Activated CD8-positive, alpha-beta T cell treated with anti-CD3 and anti-CD28 coated beads for 36 hours (primary cell): ENCODE data around the gene PKD1L1. TPM values are rescaled to one million over a fixed set of nuclear protein-coding genes. Genes with fewer than 3 reads are reported as not detected.

Source experiments
- ATAC-seq: fragments of 200-7000 bp; cut with Tn5 transposase; one replicate; pipeline ENCODE4 v1.10.0; 2021; ENCODE audit warnings: mild to moderate bottlenecking, moderate library complexity
- CTCF ChIA-PET: fragments of 350-600 bp; sonication (Branson Sonifier 250); formaldehyde crosslinking; loops from one replicate; lab custom pipeline; 2021; ENCODE audit warnings: antibody characterized with exemption; lab: Charles Lee
- POLR2A ChIA-PET: fragments of 350-600 bp; sonication (Branson Sonifier 250); formaldehyde crosslinking; loops from one replicate; lab custom pipeline; 2021; ENCODE audit warnings: antibody characterized with exemption; lab: Charles Lee
- DNase-seq: peaks from one replicate; pipeline ENCODE4 v3.0.0-alpha.2; 2020
- H3K27ac Mint-ChIP-seq: one replicate; pipeline ENCODE4 v1.8.0; 2021; ENCODE audit warnings: mild to moderate bottlenecking, mixed read lengths
- H3K27me3 Mint-ChIP-seq: one replicate; pipeline ENCODE4 v1.8.0; 2021; ENCODE audit warnings: mixed read lengths
- H3K36me3 Mint-ChIP-seq: one replicate; pipeline ENCODE4 v1.8.0; 2021; ENCODE audit warnings: low read depth, mixed read lengths
- H3K4me1 Mint-ChIP-seq: one replicate; pipeline ENCODE4 v1.8.0; 2021; ENCODE audit warnings: low read depth, mixed read lengths
- H3K4me3 Mint-ChIP-seq: one replicate; pipeline ENCODE4 v1.8.0; 2021; ENCODE audit warnings: mild to moderate bottlenecking, moderate library complexity, mixed read lengths
- H3K9me3 Mint-ChIP-seq: one replicate; pipeline ENCODE4 v1.8.0; 2021; ENCODE audit warnings: mixed read lengths
- intact Hi-C: fragments of 100-400 bp; cut with micrococcal nuclease; formaldehyde crosslinking; loops from one replicate; pipeline ENCODE4 v1.10.0; 2022
- total RNA-seq, 2 experiments: library from RNA; stranded (reverse); gene quantifications; one replicate each; pipeline ENCODE4 v1.2.3, GENCODE V29; 2021
- TF ChIP-seq, protein P1 (sequence below): fragments of 200-600 bp; IDR thresholded peaks from one replicate; pipeline ENCODE4 v1.8.0; 2022; ENCODE audit warnings: antibody characterized with exemption, mild to moderate bottlenecking

The PKD1L1 gene
- total RNA-seq, 2 experiments from 2014 or later = 0.09 to 0.20 TPM

DNA sequence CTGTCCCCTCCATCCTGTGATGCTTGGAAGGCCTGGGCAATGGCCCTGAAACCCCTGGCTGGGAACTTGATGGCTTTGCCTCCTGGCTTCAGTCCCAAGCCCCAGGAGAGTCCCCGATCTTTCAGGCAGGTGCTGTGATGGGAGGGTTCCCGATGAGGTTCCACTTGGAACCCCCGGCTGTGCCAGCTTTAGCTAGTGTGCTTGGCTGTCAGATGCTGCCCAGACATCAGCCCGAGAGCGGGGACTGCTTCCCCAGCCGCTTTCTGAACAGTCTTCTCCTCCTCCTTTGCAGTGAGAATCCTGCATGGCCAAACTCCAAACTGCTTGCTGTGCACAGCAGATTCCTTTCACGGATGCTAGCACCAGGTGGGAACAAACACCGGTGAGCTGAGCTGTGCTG, 58.1 kb downstream of the PKD1L1 start:
- H3K4me3 Mint-ChIP-seq = no peak overlapping the region
- no peak overlapping the region for H3K27ac Mint-ChIP-seq
- DNase-seq (no peak), ATAC-seq (no peak)
- ChIA-PET POLR2A (no interaction called here), CTCF (no interaction called here)
- TF ChIP-seq, protein P1, sequence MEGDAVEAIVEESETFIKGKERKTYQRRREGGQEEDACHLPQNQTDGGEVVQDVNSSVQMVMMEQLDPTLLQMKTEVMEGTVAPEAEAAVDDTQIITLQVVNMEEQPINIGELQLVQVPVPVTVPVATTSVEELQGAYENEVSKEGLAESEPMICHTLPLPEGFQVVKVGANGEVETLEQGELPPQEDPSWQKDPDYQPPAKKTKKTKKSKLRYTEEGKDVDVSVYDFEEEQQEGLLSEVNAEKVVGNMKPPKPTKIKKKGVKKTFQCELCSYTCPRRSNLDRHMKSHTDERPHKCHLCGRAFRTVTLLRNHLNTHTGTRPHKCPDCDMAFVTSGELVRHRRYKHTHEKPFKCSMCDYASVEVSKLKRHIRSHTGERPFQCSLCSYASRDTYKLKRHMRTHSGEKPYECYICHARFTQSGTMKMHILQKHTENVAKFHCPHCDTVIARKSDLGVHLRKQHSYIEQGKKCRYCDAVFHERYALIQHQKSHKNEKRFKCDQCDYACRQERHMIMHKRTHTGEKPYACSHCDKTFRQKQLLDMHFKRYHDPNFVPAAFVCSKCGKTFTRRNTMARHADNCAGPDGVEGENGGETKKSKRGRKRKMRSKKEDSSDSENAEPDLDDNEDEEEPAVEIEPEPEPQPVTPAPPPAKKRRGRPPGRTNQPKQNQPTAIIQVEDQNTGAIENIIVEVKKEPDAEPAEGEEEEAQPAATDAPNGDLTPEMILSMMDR = no peak
- H3K36me3 Mint-ChIP-seq = no peaks in the 10 kb centered on the region
- intact Hi-C loops = no loop called here
- no peaks in the 10 kb centered on the region for H3K4me1 Mint-ChIP-seq
- no peaks in the 10 kb centered on the region for H3K9me3 Mint-ChIP-seq
- H3K27me3 Mint-ChIP-seq = no peaks in the 10 kb centered on the region

DNA sequence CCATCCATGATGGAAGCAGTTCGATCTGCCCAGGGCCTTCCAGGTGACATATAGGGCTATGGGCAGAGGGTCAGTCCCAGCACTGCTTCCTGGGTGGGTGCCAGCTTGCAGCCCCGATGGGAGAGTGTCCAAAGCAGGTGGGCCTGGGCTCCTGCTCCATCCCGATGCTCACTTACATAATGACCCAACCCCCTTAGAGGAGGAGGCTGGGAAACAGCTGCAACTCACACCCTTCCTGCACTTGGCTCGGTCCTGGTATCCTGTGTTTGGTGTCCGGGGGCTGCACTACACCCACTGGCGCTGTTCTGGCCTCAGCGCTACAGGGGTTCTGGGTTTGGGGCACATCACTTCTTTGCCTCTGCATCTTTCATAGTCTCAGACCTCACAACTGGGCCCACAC, 58.5 kb downstream of the PKD1L1 start:
- DNase-seq = no peak
- POLR2A ChIA-PET = no interaction called here
- H3K27ac Mint-ChIP-seq = no peak overlapping the region
- H3K36me3 Mint-ChIP-seq = no peaks in the 10 kb centered on the region
- no peak overlapping the region for H3K4me3 Mint-ChIP-seq
- no peaks in the 10 kb centered on the region for H3K4me1 Mint-ChIP-seq
- CTCF ChIA-PET = no interaction called here
- no peaks in the 10 kb centered on the region for H3K27me3 Mint-ChIP-seq
- TF ChIP-seq, protein P1 = no peak
- no peak for ATAC-seq
- intact Hi-C loops = no loop called here
- no peaks in the 10 kb centered on the region for H3K9me3 Mint-ChIP-seq

DNA sequence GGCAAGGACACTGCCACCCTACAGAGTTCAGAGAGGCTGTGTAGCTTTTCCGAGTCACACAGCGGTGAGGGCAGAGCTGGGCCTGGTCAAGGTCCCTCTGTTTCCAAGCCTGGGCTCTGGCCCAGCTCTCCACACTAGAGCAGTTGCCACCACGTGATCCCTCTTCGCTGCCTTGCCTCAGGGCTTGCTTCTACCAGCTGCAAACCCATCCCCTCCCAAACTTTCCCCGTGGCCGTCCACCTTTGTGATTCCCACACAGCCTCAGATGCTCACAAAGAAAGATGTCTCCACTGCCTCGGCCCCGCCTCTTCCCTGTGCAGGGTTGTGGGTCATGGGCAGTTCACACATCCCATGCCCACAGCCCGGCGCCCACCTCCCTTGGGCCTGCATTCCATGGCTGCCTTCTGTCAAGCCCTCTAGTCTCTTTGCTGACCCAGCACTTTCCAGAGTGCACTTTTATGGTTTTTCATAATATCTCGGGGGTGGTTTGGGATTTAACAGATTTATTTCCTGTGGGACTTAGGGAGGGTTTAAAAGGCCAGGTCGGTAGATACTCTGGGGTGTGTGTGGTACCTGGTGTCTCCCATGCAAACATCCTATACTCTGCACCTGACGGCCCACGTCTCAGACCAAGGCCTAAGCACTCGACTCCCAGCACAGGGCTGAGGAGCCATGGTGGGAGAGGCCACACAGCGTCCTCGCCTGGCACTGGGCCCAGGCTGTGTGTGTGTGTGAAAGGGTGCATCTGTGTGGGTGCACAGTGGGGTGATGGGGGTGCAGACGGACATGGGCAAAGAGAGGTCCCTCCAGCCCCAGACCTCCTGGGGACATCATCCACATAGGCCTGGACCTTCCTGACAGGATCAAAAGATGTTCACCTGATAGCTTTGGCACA, 59.6 kb downstream of the PKD1L1 start:
- intact Hi-C loops = no loop called here
- Mint-ChIP-seq H3K4me1 (no peaks in the 10 kb centered on the region), H3K4me3 (no peak overlapping the region), H3K36me3 (no peaks in the 10 kb centered on the region), H3K9me3 (no peaks in the 10 kb centered on the region), H3K27ac (no peak overlapping the region), H3K27me3 (no peaks in the 10 kb centered on the region)
- ChIA-PET POLR2A (no interaction called here), CTCF (no interaction called here)
- TF ChIP-seq, protein P1 = no peak
- DNase-seq (no peak), ATAC-seq (no peak)

DNA sequence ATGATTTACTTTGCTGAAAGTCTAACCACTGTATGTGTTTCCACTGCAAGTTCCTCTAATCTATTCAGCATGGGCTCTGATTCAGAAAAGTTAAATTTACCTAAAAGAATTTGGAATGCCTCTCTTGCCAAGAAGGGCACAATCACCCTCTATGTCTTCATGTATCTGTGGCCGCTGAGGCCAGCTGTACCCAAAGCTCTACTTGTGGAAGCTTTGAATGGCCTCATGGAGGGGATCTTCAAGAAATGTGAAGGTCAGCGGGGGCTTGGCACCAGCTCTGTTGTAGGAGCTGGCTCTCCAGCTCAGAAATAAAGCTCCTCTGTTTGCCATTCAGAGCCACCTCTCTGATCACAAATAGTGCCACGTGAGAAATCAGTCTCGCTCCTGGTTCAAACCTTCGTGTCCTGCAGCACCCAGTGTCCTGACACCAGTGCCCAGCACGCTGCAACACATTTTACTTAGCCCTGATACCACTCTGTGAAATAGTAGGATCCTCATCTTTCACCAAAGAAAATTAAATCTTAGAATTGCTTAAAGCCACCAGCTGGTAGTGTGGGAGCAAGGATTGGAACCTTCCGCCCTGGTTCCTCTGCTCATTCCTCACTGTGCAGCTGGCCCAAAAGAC, 61.1 kb downstream of the PKD1L1 start:
- ATAC-seq (no peak), DNase-seq (no peak)
- ChIA-PET CTCF (interaction anchor here (1.3 kb wide), 1 partner anchor 10 kb away, joined by 4 read pairs; no protein-coding TSS in a partner anchor), POLR2A (no interaction called here)
- Mint-ChIP-seq H3K4me3 (no peak overlapping the region), H3K36me3 (no peaks in the 10 kb centered on the region), H3K4me1 (no peaks in the 10 kb centered on the region), H3K27me3 (no peaks in the 10 kb centered on the region), H3K27ac (no peak overlapping the region), H3K9me3 (no peaks in the 10 kb centered on the region)
- TF ChIP-seq, protein P1 = no peak
- intact Hi-C loops = no loop called here
